Measurements from ENCODE around the gene CCER1. TPM values are rescaled to one million over a fixed set of nuclear protein-coding genes. Genes with fewer than 3 reads are reported as not detected.

CCER1 gene
- total RNA-seq, 1 donor from 2014 or later = not detected

GRCh38 chr12:90958347-90958746 is 3.4 kb upstream of the CCER1 start:
- no peaks in the 10 kb centered on the region for H3K36me3 ChIP-seq
- Mint-ChIP-seq H3K4me1 (no peaks in the 10 kb centered on the region), H3K4me3 (no peak overlapping the region), H3K9me3 (no peaks in the 10 kb centered on the region), H3K36me3 (no peaks in the 10 kb centered on the region), H3K27me3 (ENCODE audit: insufficient read depth, low read depth) (no peaks in the 10 kb centered on the region), H3K27ac (no peak overlapping the region)
- H3K79me2 ChIP-seq (ENCODE audit: low read depth) = no peaks in the 10 kb centered on the region
- no peak overlapping the region for H3K4me3 ChIP-seq
- no peaks in the 10 kb centered on the region for H3K27me3 ChIP-seq
- no peaks in the 10 kb centered on the region for H3F3A ChIP-seq (ENCODE audit: low read depth)
- no peaks in the 10 kb centered on the region for H3K4me1 ChIP-seq
- no peak overlapping the region for H3K4me2 ChIP-seq
- no peak overlapping the region for H3K27ac ChIP-seq
- DNase-seq (ENCODE audit: low spot score) = no peak
- H4K20me1 ChIP-seq (ENCODE audit: low read depth) = no peaks in the 10 kb centered on the region
- H3K9me3 ChIP-seq (ENCODE audit: low read depth) = no peaks in the 10 kb centered on the region
- TF ChIP-seq EZH2phosphoT487 (IDR thresholded peaks at IDR 0.05) (no peak), EZH2 (IDR thresholded peaks at IDR 0.05) (no peak), CTCF (IDR thresholded peaks at IDR 0.05) (no peak)
- H2AFZ ChIP-seq (replicated peaks) = no peak overlapping the region
- no peak overlapping the region for H3K9ac ChIP-seq

GRCh38 chr12:90954428-90954827 is 548 bp downstream of the CCER1 start:
- Histone ChIP-seq H3F3A (ENCODE audit: low read depth) (no peaks in the 10 kb centered on the region), H3K27me3 (no peaks in the 10 kb centered on the region), H2AFZ (replicated peaks) (peak overlapping the region; percentile 17), H3K9ac (no peak overlapping the region), H3K9me3 (ENCODE audit: low read depth) (no peaks in the 10 kb centered on the region), H3K4me3 (no peak overlapping the region), H3K4me1 (no peaks in the 10 kb centered on the region), H3K4me2 (no peak overlapping the region), H3K79me2 (ENCODE audit: low read depth) (no peaks in the 10 kb centered on the region), H3K36me3 (no peaks in the 10 kb centered on the region), H3K27ac (no peak overlapping the region), H4K20me1 (ENCODE audit: low read depth) (no peaks in the 10 kb centered on the region)
- no peak for DNase-seq (ENCODE audit: low spot score)
- Mint-ChIP-seq H3K36me3 (no peaks in the 10 kb centered on the region), H3K27me3 (ENCODE audit: insufficient read depth, low read depth) (no peaks in the 10 kb centered on the region), H3K4me1 (no peaks in the 10 kb centered on the region), H3K27ac (no peak overlapping the region), H3K4me3 (no peak overlapping the region), H3K9me3 (no peaks in the 10 kb centered on the region)
- TF ChIP-seq EZH2 (IDR thresholded peaks at IDR 0.05) = no peak
- no peak for TF ChIP-seq CTCF (IDR thresholded peaks at IDR 0.05)
- no peak for TF ChIP-seq EZH2phosphoT487 (IDR thresholded peaks at IDR 0.05)

GRCh38 chr12:90953956-90954421 is 987 bp downstream of the CCER1 start:
- no peaks in the 10 kb centered on the region for H3K36me3 Mint-ChIP-seq
- Histone ChIP-seq H3K27me3 (no peaks in the 10 kb centered on the region), H2AFZ (replicated peaks) (peak overlapping the region; percentile 17), H3K9ac (no peak overlapping the region), H3K36me3 (no peaks in the 10 kb centered on the region), H3K4me2 (no peak overlapping the region), H3K4me3 (no peak overlapping the region), H3K4me1 (no peaks in the 10 kb centered on the region), H3K9me3 (ENCODE audit: low read depth) (no peaks in the 10 kb centered on the region), H3F3A (ENCODE audit: low read depth) (no peaks in the 10 kb centered on the region), H3K27ac (no peak overlapping the region), H3K79me2 (ENCODE audit: low read depth) (no peaks in the 10 kb centered on the region), H4K20me1 (ENCODE audit: low read depth) (no peaks in the 10 kb centered on the region)
- H3K9me3 Mint-ChIP-seq = no peaks in the 10 kb centered on the region
- H3K4me3 Mint-ChIP-seq = no peak overlapping the region
- no peak overlapping the region for H3K27ac Mint-ChIP-seq
- no peaks in the 10 kb centered on the region for H3K27me3 Mint-ChIP-seq (ENCODE audit: insufficient read depth, low read depth)
- TF ChIP-seq EZH2 (IDR thresholded peaks at IDR 0.05) = no peak
- TF ChIP-seq CTCF (IDR thresholded peaks at IDR 0.05) = peak; percentile 57
- DNase-seq (ENCODE audit: low spot score) = peak; percentile 41
- H3K4me1 Mint-ChIP-seq = no peaks in the 10 kb centered on the region
